GM12875 (cell line): ENCODE measurements around the gene TEKTIP1.

Source experiments
- H3K4me3 ChIP-seq: one replicate; pipeline ENCODE4 v1.5.1; 2011; ENCODE audit warnings: low read depth, low read length, control low read depth
- CTCF ChIP-seq: IDR thresholded peaks from 2 replicates; pipeline ENCODE4 v1.5.1; 2011; ENCODE audit warnings: low read depth, mild to moderate bottlenecking, control low read depth, inconsistent platforms, low read length, moderate library complexity, borderline replicate concordance; ENCODE audit not compliant: insufficient read depth

TEKTIP1 gene

GRCh38 chr19:3520166-3521103, 18.5 kb upstream of the TEKTIP1 start:
- TF ChIP-seq CTCF, result no peak
- H3K4me3 ChIP-seq, result no peak overlapping the region

GRCh38 chr19:3521104-3521445, 17.9 kb upstream of the TEKTIP1 start:
- no peak overlapping the region for H3K4me3 ChIP-seq
- no peak for TF ChIP-seq CTCF

- no peak overlapping the region for H3K4me3 ChIP-seq
- TF ChIP-seq CTCF, result no peak
Measured at GRCh38 chr19:3522421-3523360, 16.3 kb upstream of the TEKTIP1 start.

- H3K4me3 ChIP-seq, result no peak overlapping the region
- no peak for TF ChIP-seq CTCF
Measured at GRCh38 chr19:3523361-3524077, 15.5 kb upstream of the TEKTIP1 start.

GRCh38 chr19:3524078-3524842, 14.7 kb upstream of the TEKTIP1 start:
- no peak overlapping the region for H3K4me3 ChIP-seq
- TF ChIP-seq CTCF, result no peak

- H3K4me3 ChIP-seq, result no peak overlapping the region
- TF ChIP-seq CTCF, result no peak
Measured at GRCh38 chr19:3524904-3525451, 14.0 kb upstream of the TEKTIP1 start.
